HG02852 (cell line): Measurements from ENCODE around the gene DIDO1.

ENCODE experiments used
- ATAC-seq: cut with Tn5 transposase; IDR thresholded peaks from one replicate; pipeline ENCODE4 v1.9.1; 2021; ENCODE audit warnings: mild to moderate bottlenecking, moderate library complexity; ENCODE audit not compliant: unreplicated experiment

Gene DIDO1

DNA sequence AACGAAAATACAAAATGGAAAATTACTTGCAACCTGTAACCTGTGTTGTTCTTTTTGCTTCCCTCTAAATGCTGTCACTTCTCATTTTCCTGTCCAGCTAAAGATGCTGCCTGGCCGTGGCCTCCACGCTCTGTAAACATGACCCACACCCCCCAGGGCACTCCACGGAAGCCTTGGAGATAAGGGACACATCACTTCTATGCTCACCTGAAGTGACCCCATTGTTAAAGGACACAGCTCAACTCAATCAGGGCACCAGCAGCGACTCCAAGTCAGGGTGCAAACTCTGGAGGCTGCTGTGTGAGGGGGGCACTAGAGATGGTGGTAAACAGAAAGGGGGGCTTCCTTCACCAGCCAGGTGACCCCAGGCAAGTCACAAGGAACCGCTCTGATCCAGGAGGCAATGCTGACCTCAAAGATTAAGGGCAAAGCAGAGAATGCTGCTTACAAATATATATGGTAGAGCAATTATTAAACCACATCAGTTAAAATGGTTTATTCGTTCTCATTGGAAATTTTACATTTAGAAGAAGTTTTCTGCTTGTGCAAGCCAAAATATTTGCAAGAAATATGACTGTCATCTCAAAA is 13.2 kb downstream of the DIDO1 start:
- ATAC-seq: no peak

DNA sequence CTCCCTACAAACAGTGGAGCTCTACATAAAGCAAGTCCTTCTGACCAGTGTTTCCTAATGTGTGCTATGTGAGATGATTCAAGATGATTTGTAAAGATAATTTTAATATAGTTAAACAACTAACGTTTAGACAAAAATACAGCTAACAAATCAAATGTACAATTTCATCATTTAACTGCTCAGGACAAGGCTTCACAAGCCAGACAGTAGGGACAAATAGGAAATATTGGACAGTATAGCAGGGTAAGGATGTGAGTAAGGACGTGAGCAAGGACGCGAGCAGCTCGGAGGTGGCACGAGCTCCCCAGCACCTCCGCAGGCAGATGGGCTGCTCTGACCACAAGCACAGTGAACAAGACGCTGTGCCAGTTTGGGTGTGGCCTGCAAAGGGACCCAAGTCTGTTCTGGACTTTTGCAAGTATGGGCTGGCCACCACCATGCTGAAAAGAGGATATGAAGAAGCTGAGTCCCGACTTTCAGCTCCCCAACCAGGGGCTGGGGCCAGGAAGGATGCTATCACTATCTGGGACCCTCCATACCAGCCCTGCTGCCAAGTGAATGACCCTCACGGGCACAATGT is 14.5 kb downstream of the DIDO1 start:
- no peak for ATAC-seq

DNA sequence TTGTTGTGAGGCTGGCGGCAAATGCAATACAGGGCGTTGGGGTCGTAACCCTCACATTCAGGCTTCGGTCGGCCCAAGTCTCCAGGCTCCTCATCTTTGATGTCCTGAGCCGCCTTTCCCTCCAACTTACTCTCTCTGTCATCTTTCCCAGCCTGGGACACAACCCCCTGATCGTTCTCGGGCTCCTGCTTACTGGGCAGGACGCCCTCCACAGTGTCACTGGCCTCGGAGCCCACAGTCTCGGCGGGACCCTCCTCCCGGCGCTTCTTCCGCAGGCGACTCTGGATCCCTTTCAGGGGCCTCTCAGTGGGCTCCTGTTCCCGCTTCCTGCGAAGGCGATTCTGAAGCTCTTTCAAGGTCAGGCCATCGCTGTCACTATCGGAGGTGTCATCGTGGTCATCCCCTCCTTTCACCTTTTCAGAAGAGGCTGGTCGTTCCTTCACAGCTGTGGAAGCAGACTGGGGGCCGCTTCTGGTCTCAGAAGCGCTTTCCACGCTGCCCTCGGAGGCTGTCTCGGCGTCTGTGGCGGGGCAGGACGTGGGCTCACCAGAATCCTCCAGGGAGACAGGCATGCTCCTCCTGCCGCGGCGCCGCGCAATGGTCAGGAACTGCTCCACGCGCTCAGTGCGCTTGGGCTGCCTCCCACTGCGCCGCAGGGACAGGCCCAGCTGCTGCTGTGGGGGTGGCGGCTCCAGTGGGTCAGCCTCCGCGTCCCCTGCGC is 15.4 kb downstream of the DIDO1 start:
- ATAC-seq: no peak

DNA sequence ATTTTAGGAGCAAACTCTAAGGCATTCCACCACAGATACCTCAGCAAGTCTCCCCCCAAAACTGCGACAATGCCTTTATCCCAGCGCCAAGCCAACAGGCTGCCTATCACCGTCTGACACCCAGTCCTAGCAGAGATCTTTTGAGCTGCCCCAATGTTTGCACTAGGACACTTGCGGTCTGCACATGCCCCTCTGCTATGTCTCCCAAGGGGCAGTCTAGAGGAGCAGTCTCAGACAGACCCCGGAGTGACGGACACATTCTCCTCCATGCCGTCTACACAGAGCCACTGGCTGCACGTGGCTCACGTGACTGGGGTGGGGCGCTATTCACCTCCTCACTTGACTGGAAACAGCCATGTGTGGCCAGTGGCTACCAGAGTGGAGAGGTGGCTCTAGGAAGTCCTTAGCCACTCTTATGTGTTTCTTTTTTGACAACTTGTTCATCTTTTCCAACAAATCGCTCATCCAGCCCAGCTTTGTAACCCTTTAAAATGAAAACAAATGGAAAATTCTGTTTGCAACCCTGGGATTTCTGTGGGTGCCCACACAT is 16.0 kb downstream of the DIDO1 start:
- ATAC-seq: no peak

DNA sequence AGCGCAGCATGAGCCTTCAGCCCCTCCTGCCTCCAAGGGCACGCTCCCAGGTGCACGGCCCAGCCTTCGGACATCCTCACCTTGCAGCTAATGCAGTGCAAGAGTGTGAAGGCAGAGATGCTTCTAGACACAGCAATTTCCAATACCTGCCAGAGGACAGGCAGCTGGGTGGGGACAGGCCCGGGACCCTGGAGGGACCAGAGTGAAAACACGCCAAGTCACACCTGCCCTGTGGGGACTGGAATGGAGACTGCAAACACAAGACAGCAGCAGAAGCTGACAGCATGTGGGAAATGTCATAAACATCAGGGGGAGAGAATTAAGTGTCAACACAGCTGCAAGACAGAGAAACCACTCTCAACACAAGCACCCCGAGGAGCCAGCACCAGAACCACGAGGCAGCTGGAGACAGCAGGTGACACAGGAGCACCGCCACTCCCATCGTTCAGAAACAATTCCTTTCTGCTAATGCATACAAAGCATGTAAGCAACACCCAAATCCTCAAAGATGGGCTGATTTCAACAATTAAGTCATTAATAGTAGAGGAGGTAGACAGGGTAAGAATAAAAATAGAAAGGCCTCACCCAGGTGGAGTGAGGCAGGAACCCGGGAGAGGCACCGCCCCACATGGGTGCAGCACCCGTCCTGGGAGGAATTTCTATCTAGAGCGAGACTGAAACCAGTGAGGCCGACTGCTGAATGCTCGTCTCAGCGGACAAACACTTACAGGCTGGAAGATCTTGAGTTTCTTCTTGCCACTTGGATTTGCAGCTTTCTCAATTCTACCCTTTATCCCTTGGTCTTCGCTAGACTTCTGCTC is 17.1 kb downstream of the DIDO1 start:
- ATAC-seq: no peak

DNA sequence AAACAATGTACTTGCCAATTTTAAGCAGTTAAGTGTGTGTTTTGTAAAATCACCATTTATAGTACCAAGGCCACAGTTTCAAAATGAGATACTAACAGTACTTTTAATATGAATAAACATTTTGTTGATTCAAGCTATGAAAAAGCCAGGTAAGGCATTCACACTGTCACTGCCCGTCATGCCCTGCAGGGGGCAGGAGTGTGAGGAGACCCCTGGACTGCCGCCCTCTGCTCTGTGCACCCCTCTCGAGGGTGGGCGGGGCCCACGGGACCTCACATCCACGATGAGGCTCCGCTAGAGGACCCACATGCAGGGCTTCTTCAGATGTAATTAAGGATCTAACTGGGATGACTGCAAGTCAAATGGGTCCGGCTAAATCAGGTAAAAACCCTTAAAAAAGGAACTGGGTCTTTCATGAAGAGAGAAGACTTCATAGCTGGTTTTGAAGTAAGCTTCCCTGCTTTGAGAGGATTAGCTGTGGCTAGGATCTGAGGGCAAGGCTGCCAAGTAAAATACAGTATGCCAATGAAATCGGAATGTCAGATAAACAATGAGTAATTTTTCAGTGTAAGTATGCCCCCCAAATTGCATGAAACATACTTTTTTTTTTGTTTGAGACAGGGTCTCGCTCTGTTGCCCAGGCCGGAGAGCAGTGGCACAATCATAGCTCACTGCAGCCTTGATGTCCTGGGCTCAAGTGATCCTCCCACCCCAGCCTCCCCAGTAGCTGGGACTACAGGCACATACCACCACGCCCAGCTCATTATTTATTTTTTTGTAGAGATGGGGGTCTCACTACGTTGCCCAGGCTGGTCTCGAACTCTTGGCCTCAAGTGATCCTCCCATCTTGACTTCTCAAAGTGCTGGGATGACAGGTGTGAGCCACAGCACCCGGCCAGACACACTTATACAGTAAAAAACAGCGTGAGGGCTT is 18.7 kb downstream of the DIDO1 start:
- ATAC-seq: no peak

DNA sequence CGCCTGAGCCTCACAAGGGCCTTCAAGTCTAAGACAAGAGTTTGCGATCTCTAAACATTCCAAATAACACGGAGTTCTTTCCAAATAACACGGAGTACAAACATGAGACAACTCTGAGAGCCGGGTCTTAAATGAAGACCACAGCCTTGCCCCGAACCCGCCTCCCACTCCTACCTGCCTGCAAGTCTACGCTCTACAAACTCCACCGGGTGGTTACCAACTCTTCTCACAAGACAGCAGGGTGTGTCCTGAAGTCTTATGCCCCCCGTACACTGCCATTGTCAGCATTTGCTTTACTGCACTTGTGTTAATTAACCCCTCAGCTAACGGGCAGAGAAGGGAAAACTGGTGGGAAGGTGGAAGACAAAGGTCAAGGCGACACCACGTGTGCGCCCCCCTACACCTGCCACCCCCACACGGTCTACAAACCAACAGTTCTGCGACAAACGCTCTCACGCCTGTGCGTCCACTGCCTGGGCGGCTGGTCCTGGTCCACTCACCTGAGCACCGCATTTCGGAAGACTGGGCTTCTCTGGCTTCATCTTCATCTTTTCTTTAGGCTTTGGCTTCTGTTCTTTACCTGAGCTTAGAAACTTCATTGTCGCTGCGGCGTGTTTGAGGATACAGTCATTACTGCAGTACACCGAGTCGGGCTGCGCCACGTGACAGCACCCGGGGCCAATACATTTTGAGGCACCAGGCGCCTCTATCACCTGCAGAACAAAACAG is 19.5 kb downstream of the DIDO1 start:
- ATAC-seq: no peak

DNA sequence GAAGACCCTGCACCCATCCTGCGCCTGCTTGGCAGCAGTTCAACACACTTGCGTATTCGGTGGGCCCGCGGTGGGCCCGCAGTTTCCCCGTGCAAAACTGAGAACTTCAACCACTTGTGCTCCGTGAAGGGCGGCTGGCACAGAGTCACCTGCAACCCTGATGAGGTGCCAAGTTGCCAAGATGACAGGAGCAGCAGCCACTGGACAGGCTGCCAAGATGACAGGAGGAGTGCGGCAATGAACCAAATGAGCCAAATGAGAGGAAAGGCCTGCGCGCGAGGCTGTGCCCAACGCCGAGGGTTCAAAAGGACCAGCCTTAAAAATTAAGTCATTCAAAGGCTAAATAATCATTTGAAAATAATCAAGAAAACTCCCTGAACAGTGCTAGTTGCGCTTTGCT is 20.1 kb downstream of the DIDO1 start:
- no peak for ATAC-seq

DNA sequence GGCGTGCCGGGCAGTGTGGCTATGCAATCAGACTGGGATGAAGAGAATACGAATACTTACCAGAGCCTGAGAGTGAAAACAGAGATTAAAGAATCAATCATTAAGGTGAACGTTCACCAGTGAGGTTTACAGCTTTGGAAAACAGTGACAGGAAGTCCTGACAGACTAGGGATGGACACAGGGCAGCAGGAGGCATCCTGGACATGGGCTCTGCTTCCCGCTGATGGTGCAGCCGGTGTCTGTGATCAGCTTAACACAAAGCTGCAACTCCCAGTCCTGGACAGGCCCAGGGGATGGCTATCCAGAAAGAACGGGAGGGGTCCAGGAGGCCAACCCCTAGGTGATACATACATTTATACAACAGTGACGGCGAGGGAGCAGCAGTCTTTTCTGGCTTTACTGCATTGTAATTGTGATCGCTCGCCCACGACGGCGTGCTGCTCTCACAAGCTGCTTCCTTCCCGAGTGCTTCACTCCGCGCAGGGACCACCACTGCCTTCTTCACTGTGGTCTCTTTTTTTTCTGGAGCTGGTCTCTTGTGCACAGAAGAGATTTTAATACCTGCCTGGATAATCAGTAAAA is 20.7 kb downstream of the DIDO1 start:
- no peak for ATAC-seq

DNA sequence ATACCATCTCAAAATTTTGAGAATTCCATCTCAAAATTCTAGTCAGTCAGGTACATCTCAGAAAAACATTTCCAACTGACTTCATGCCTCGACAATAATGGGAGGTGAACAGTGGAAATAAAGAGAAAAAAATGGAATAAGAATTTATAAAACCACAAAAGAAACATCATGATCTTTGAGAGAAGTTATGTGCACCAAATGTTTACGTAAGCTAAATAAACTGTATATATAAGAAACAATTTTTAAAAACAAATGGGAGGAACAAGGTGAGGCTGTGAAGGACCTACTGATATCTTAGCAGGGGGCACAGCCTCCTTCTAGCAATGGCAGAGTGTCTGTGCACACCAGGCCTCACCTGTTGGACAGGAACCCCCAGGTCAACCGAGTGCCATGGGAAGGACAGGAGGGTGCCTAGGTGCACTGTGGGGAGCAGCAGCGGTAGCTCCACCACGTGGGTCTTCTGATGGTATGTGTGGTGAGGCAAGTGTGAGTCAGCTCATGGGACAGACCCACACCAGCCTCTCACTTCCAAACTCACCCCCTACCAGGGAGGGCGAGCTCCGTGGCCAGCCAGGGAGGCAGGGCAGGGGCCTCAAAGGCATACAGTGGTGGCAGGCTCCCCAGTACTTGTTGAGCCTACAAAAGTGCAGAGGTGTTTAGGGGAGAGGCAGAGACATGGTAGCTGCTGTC is 23.2 kb downstream of the DIDO1 start:
- no peak for ATAC-seq

DNA sequence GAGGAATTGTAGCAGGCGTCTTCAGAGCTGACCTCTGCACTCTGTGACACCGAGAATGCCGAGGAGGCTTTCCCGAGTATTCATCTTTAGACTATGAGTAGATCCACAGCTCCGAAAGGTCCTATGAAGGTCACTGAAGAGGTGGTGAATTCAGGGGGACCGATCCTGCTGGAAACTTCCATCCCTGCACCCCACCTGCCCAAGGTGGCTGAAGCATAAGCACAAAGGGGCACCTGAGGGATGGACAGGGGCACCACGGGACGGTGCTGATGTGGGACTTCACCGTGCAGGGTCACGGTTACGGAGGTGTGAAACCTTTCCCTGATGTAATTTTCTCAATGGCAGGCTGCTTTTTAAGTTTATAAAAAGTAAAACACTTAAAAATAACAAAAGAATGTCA is 24.4 kb downstream of the DIDO1 start:
- no peak for ATAC-seq

DNA sequence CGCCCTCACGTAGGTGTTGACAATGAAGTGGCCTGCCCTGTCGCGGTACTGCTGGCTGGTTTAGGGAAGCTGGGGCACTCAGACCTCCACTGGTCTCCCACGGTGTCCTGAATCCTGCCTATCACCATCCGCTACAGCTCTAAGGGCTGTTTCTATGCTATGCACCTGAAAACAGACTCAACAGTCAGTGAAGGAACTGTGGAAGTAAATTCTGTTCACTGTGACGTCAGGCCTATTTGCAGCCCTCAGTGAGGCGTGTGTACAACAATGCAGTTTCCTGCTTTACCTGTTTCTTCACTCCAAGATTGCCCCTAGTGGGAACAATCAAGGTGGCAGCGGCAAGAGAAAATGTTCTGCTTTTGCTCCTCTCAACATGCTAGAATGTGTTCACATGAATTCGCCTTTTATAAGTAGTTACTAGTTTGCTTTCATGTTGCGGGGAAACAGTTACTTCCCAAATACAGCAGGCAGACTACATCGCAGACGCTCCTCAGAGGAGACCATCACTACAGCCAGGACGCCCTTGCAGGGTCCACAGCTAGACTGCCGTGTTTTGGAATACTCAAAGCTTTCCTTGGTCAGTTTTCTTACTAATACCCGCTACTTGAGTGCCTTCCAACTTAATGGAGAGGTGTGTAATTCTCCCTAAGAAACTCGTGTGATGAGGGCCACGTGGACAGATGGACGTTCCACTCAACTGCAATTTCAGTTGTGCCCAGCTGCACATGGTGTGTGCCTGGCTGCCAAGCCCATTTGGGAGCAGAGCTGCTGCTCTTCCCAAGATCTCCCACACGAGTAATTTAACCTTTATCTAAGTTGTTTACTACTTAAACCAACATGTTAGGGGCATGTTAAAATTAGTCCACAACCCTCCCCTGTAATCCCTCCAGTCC is 25.4 kb downstream of the DIDO1 start:
- ATAC-seq: peak; percentile 3

DNA sequence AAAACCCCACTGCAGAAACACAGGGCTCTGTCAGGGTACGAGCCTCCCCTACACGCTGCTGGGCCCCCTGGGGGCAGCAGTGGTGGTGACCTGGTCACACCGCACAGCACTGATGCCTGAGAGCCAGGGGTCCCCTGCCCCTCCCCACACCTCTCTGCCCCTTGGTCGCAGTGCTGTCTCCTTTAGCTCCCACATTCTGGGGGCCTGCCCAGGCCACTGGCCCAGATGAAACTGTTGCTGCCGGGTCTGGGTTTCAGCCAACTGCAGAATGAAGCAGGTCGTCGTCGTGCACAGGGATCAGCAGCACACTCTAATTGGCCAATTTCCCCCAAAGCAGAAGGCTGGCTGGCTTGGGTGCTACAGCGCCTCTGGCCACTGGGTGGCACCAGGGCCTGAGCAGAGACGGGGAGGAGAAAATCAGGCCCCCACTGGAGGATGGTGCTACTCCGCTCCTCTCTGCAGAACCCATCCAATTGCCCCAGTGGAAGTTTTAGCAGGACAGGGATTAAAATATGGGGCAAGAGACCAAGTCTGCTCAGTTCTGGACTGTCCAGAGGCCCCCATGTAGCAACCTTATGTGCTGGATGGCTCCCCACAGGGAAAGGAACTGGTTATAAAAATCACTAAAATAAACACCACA is 26.1 kb downstream of the DIDO1 start:
- ATAC-seq: peak; percentile 80

DNA sequence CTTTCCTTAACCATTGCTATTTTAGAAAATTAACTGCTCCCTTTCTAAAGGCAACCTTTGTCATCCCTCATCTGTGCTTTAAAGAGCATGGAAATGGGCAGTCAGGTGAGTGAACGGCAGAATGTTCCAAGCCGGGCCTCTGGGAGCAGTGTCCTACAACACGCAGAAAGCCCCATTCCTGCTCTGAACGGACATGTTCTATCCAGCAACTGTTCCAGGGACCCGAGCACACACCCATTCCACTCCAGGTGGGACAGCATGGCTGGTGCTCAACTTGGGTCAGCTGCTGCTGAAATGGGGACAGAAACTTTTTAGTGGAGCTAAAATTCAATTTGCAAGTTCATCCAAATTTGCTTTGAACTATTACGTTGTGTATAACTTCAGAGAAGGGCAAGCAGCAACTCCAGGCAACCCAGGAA is 26.7 kb downstream of the DIDO1 start:
- ATAC-seq: no peak

DNA sequence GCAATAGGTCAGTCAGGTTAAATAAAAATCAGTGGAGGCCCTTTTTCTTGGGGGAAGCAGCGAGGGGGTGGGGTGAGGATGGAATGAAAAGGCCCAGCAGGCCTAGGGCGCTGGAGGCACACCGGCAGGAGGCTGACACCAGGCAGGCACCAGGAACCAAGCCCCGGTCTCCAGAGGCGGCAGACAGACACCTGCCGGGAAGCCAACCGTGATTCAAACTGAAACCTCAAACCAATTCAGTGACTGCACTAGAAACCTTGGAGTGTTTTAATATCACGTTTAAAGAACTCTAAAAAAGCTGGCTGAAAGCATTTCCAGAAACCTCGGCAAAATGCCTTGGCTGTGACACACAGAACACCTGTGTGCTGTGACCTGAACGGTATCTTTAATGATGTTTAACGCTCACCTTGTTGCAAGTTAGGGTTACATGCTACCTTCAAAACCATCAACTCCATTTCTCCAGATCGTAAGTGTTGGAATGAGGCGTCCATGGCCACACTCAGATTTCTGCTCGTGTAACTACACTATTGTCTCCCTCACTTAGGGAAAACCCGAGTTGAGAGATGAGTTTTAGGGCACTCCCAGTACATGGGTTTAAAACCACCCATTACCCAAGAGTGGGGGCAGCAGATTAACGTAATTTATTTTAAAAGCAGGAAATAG is 27.2 kb downstream of the DIDO1 start:
- peak; percentile 46 for ATAC-seq

DNA sequence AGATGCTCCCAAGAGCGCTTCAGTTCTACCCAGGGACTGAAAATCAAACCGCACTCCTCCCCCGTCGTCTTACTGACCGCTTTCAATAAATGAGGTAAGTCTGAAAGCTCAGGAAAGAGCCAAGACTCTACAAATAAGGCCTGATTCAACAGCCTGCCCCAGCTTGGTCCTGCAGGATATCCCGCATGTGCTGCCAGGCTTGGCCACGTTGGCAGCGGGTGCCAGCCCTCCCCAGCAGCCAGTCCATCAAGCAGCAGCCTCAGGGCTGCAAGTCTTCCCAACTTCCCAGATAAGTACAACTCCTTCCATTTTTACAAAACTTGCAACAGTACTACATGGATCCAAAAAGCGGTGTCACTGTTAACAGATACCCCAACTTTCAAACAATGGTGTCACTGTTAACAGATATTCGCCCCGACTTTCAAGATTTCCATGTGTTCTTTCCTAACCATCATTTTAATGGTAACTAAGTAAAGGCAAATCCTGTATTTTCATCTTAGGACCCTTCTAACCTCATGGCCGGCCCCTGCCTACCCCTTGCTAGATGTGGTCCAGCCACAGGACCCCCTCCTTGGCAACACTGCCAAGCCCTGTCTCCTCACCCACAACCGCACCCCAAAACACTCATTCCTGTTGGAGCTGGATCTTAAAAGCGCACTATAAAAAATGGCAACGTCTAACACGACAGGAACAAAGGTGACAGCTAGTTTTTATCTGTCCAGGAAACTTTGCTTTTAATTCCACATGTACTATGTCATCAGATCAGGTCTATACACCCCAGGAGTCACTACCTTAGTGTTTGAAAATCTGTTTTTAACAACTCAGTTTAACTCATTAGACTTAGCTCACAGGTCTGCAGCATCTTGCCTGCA is 28.0 kb downstream of the DIDO1 start:
- no peak for ATAC-seq
